HL-60 (cell line): ENCODE measurements around the gene RMND5A.

Experiments
- DNase-seq, 2 experiments: peaks; one replicate each; pipeline ENCODE4 v3.0.0-alpha.2; 2010 to 2020; ENCODE audit warnings: low read depth in 1 of 2, low spot score in 1 of 2
- H3K27ac ChIP-seq: fragments of 250-450 bp; sonication (Bioruptor Pico); replicated peaks from 2 replicates; pipeline ENCODE4 v1.5.1; 2020; ENCODE audit warnings: mild to moderate bottlenecking, moderate library complexity
- H3K27me3 ChIP-seq: fragments of 250-450 bp; sonication (Bioruptor Pico); 2 replicates; pipeline ENCODE4 v1.5.1; 2021; ENCODE audit warnings: mild to moderate bottlenecking, moderate library complexity; ENCODE audit not compliant: insufficient read depth, poor library complexity, severe bottlenecking
- H3K4me3 ChIP-seq: replicated peaks from 2 replicates; pipeline ENCODE4 v1.5.1; 2011; ENCODE audit warnings: mild to moderate bottlenecking, control low read depth, low read length; ENCODE audit not compliant: insufficient read depth
- GABPA ChIP-seq: IDR thresholded peaks from 2 replicates; pipeline ENCODE4 v1.6.1; 2012; ENCODE audit warnings: low read depth
- POLR2AphosphoS5 ChIP-seq: IDR thresholded peaks from 2 replicates; pipeline ENCODE4 v1.6.1; 2012; ENCODE audit warnings: low read depth
- SPI1 ChIP-seq: IDR thresholded peaks from 2 replicates; pipeline ENCODE4 v1.6.1; 2012; ENCODE audit warnings: low read depth, mild to moderate bottlenecking, borderline replicate concordance
- TF ChIP-seq, protein P1 (sequence below): IDR thresholded peaks from 2 replicates; pipeline ENCODE4 v1.6.1; 2012; ENCODE audit warnings: low read depth; ENCODE audit not compliant: insufficient replicate concordance
- TF ChIP-seq, protein P2 (sequence below): IDR thresholded peaks from one replicate; pipeline ENCODE4 v1.5.1; 2011; ENCODE audit warnings: low read length, control low read depth, inconsistent platforms; ENCODE audit not compliant: insufficient read depth

RMND5A gene

DNA sequence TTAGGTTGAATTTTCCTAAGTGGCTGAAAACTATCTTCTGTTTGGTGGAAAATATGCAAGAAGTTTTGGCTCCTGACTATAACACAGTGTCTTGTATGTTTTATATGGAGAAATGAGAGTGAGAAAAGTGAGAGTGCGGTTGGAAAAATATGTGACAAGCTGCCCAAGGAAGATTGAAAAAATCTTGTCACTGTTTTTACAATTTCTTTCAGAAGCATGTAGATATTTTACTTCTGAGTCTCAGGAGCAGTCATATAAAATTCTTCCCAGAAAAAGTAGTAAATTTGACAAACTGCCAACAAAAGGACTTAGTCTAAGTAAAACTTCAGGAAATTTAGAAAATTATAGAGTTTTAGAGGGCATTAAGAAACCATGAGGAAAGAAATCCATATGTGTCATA lies 19.4 kb upstream of the RMND5A start:
- TF ChIP-seq, protein P1, sequence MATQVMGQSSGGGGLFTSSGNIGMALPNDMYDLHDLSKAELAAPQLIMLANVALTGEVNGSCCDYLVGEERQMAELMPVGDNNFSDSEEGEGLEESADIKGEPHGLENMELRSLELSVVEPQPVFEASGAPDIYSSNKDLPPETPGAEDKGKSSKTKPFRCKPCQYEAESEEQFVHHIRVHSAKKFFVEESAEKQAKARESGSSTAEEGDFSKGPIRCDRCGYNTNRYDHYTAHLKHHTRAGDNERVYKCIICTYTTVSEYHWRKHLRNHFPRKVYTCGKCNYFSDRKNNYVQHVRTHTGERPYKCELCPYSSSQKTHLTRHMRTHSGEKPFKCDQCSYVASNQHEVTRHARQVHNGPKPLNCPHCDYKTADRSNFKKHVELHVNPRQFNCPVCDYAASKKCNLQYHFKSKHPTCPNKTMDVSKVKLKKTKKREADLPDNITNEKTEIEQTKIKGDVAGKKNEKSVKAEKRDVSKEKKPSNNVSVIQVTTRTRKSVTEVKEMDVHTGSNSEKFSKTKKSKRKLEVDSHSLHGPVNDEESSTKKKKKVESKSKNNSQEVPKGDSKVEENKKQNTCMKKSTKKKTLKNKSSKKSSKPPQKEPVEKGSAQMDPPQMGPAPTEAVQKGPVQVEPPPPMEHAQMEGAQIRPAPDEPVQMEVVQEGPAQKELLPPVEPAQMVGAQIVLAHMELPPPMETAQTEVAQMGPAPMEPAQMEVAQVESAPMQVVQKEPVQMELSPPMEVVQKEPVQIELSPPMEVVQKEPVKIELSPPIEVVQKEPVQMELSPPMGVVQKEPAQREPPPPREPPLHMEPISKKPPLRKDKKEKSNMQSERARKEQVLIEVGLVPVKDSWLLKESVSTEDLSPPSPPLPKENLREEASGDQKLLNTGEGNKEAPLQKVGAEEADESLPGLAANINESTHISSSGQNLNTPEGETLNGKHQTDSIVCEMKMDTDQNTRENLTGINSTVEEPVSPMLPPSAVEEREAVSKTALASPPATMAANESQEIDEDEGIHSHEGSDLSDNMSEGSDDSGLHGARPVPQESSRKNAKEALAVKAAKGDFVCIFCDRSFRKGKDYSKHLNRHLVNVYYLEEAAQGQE: no peak
- TF ChIP-seq, protein P2, sequence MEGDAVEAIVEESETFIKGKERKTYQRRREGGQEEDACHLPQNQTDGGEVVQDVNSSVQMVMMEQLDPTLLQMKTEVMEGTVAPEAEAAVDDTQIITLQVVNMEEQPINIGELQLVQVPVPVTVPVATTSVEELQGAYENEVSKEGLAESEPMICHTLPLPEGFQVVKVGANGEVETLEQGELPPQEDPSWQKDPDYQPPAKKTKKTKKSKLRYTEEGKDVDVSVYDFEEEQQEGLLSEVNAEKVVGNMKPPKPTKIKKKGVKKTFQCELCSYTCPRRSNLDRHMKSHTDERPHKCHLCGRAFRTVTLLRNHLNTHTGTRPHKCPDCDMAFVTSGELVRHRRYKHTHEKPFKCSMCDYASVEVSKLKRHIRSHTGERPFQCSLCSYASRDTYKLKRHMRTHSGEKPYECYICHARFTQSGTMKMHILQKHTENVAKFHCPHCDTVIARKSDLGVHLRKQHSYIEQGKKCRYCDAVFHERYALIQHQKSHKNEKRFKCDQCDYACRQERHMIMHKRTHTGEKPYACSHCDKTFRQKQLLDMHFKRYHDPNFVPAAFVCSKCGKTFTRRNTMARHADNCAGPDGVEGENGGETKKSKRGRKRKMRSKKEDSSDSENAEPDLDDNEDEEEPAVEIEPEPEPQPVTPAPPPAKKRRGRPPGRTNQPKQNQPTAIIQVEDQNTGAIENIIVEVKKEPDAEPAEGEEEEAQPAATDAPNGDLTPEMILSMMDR: no peak
- TF ChIP-seq POLR2AphosphoS5: no peak
- no peak for TF ChIP-seq SPI1
- no peak for TF ChIP-seq GABPA
- no peak overlapping the region for H3K4me3 ChIP-seq
- no peak overlapping the region for H3K27ac ChIP-seq
- H3K27me3 ChIP-seq: no peaks in the 10 kb centered on the region
- DNase-seq: no peak

DNA sequence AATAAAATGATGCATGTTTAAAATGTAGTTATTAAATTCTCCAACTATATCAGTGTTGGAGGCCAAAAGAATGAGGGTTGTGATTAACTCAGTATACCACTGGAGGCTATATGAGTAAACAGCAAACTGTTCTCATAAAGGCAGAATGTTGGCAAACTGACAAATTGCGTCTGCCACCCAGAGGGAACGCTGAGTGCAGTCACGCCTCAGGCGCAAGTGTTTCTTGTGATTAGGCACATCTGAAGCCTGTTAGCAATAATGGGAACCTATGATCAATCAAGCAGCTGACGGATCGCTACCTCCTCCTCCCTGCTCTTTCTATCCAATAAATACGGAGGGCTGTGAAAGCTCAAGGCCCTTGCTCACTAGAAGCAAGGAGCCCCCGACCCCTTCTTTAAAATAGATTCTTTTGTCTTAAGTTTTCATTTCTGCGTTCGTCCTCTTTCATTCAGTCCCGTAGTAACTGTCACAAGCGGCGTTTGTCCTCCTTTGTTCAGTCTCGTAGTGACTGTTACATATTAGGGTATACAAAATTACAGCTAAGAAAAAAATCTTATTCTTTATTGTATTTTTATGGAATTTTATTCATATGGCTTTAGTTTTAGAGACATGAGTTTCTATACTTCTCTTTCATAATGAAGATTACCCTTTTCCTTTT lies 16.3 kb upstream of the RMND5A start:
- no peak for DNase-seq
- TF ChIP-seq GABPA: no peak
- no peak for TF ChIP-seq POLR2AphosphoS5
- TF ChIP-seq, protein P2: no peak
- TF ChIP-seq SPI1: no peak
- TF ChIP-seq, protein P1: no peak
- Histone ChIP-seq H3K27ac (no peak overlapping the region), H3K27me3 (no peaks in the 10 kb centered on the region), H3K4me3 (no peak overlapping the region)

DNA sequence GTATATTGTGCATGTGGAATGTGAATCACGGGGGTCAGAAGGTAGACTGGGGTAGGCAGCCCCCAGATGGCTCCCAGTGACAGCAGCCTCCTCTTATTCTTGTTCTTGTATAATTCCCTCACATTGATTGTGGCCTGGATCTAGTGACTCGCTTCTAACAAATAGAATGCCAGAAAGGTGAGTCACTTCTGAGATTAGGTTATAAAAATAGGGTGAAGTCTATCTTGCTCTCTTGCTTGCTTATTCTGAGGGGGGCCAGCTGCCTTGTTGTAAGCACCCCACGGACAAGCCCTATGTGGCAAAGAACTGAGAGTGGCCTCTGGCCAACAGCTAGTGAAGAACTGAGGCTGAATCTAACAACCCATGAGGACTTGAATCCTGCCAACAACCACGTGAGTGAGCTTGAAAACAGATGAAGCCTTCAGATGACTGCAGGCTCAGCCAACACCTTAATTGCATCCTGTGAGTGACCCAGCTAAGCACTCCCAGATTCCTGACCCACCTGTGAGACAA lies 15.6 kb upstream of the RMND5A start:
- TF ChIP-seq GABPA (no peak), SPI1 (no peak), POLR2AphosphoS5 (no peak)
- TF ChIP-seq, protein P2: no peak
- TF ChIP-seq, protein P1: no peak
- Histone ChIP-seq H3K4me3 (no peak overlapping the region), H3K27me3 (no peaks in the 10 kb centered on the region), H3K27ac (no peak overlapping the region)
- no peak for DNase-seq
